Neural cell (in vitro differentiated cells): Measurements from ENCODE around the gene RIPPLY3. TPM values are rescaled to one million over a fixed set of nuclear protein-coding genes. Genes with fewer than 3 reads are reported as not detected.

ENCODE experiments used
- H2AFZ ChIP-seq: fragments of 200-600, 300-800 bp; sonication (generic), shearing (Covaris generic); 2 replicates; pipeline ENCODE4 v1.6.0; 2014; ENCODE audit warnings: low read depth, mild to moderate bottlenecking, antibody characterized with exemption, low read length, moderate library complexity
- H3F3A ChIP-seq: fragments of 200-600 bp; shearing (Covaris generic); 2 replicates; pipeline ENCODE4 v1.6.1; 2016; ENCODE audit warnings: mild to moderate bottlenecking, moderate library complexity, mixed read lengths, antibody characterized with exemption, low read length; ENCODE audit not compliant: insufficient read depth, poor library complexity, severe bottlenecking
- H3K27ac ChIP-seq: fragments of 200-600, 300-800 bp; sonication (generic), shearing (Covaris generic); 2 replicates; pipeline ENCODE4 v1.5.1; 2014; ENCODE audit warnings: mild to moderate bottlenecking, low read length, moderate library complexity
- H3K27me3 ChIP-seq: fragments of 300-800, 200-600 bp; sonication (generic), shearing (Covaris generic); 2 replicates; pipeline ENCODE4 v1.6.0; 2014; ENCODE audit warnings: mild to moderate bottlenecking, low read depth, low read length, moderate library complexity; ENCODE audit not compliant: insufficient read depth
- H3K36me3 ChIP-seq: fragments of 300-800, 200-600 bp; sonication (generic), shearing (Covaris generic); 2 replicates; pipeline ENCODE4 v1.5.1; 2014; ENCODE audit warnings: mild to moderate bottlenecking, antibody characterized with exemption, low read length, moderate library complexity; ENCODE audit not compliant: insufficient read depth
- H3K4me2 ChIP-seq: fragments of 300-800, 200-600 bp; sonication (generic), shearing (Covaris generic); 2 replicates; pipeline ENCODE4 v1.6.0; 2014; ENCODE audit warnings: mild to moderate bottlenecking, low read length
- H3K4me3 ChIP-seq: fragments of 300-800, 200-600 bp; sonication (generic), shearing (Covaris generic); 2 replicates; pipeline ENCODE4 v1.5.1; 2014; ENCODE audit warnings: mild to moderate bottlenecking, low read length, moderate library complexity
- H3K79me2 ChIP-seq: fragments of 200-600 bp; shearing (Covaris generic); replicated peaks from 2 replicates; pipeline ENCODE4 v1.6.0; 2014; ENCODE audit warnings: mild to moderate bottlenecking, low read length, moderate library complexity; ENCODE audit not compliant: insufficient read depth
- H3K9ac ChIP-seq: fragments of 300-800, 200-600 bp; sonication (generic), shearing (Covaris generic); 2 replicates; pipeline ENCODE4 v1.6.1; 2016; ENCODE audit warnings: mild to moderate bottlenecking, low read length, mixed read lengths
- H3K9me2 ChIP-seq: fragments of 200-600 bp; shearing (Covaris generic); 2 replicates; pipeline ENCODE4 v1.6.1; 2016; ENCODE audit warnings: mild to moderate bottlenecking, low read length, mixed read lengths; ENCODE audit not compliant: insufficient read depth
- H3K9me3 ChIP-seq: fragments of 200-600, 300-800 bp; sonication (generic), shearing (Covaris generic); 2 replicates; pipeline ENCODE4 v1.6.1; 2016; ENCODE audit warnings: mild to moderate bottlenecking, mixed run types, low read length, moderate library complexity, mixed read lengths
- H4K20me1 ChIP-seq: fragments of 200-600 bp; shearing (Covaris generic); 2 replicates; pipeline ENCODE4 v1.6.1; 2016; ENCODE audit warnings: mild to moderate bottlenecking, mixed run types; ENCODE audit not compliant: insufficient read depth
- EP300 ChIP-seq: fragments of 450-650 bp; conservative IDR thresholded peaks from 2 replicates; pipeline ENCODE4 v1.6.1; 2014; ENCODE audit warnings: antibody characterized with exemption, mild to moderate bottlenecking, moderate library complexity; ENCODE audit not compliant: poor library complexity, severe bottlenecking
- EZH2 ChIP-seq: fragments of 200-600, 300-800 bp; shearing (Covaris generic), sonication (generic); IDR thresholded peaks from 2 replicates; pipeline ENCODE4 v1.6.1; 2014; ENCODE audit warnings: antibody characterized with exemption, low read length, borderline replicate concordance, mild to moderate bottlenecking; ENCODE audit not compliant: insufficient read depth, poor library complexity, severe bottlenecking
- MXI1 ChIP-seq: fragments of 450-650 bp; conservative IDR thresholded peaks from 2 replicates; pipeline ENCODE4 v1.6.1; 2014; ENCODE audit warnings: antibody characterized with exemption, mild to moderate bottlenecking; ENCODE audit not compliant: poor library complexity, severe bottlenecking
- RAD21 ChIP-seq: fragments of 450-650 bp; conservative IDR thresholded peaks from 2 replicates; pipeline ENCODE4 v1.6.1; 2014; ENCODE audit warnings: antibody characterized with exemption, mild to moderate bottlenecking, moderate library complexity
- REST ChIP-seq: IDR thresholded peaks from 2 replicates; pipeline ENCODE4 v1.6.1; 2012; ENCODE audit warnings: borderline replicate concordance
- SMC3 ChIP-seq: fragments of 450-650 bp; conservative IDR thresholded peaks from 2 replicates; pipeline ENCODE4 v1.6.1; 2014; ENCODE audit warnings: antibody characterized with exemption, mild to moderate bottlenecking, moderate library complexity; ENCODE audit not compliant: poor library complexity
- TAF1 ChIP-seq: IDR thresholded peaks from 2 replicates; pipeline ENCODE4 v1.6.1; 2012; ENCODE audit warnings: low read depth
- polyA plus RNA-seq: library from polyadenylated mRNA; depleted of rRNA; stranded (reverse); fragments of >200 nt; gene quantifications from 2 replicates; pipeline ENCODE4 v1.2.3, GENCODE V29; 2014
- TF ChIP-seq, protein P1 (sequence below): fragments of 450-650 bp; IDR thresholded peaks from 2 replicates; pipeline ENCODE4 v1.5.1; 2014; ENCODE audit warnings: antibody characterized with exemption, mild to moderate bottlenecking, moderate library complexity; ENCODE audit not compliant: poor library complexity, severe bottlenecking

Gene RIPPLY3
- polyA plus RNA-seq, 1 donor from 2014 or later = 0.24 TPM

DNA sequence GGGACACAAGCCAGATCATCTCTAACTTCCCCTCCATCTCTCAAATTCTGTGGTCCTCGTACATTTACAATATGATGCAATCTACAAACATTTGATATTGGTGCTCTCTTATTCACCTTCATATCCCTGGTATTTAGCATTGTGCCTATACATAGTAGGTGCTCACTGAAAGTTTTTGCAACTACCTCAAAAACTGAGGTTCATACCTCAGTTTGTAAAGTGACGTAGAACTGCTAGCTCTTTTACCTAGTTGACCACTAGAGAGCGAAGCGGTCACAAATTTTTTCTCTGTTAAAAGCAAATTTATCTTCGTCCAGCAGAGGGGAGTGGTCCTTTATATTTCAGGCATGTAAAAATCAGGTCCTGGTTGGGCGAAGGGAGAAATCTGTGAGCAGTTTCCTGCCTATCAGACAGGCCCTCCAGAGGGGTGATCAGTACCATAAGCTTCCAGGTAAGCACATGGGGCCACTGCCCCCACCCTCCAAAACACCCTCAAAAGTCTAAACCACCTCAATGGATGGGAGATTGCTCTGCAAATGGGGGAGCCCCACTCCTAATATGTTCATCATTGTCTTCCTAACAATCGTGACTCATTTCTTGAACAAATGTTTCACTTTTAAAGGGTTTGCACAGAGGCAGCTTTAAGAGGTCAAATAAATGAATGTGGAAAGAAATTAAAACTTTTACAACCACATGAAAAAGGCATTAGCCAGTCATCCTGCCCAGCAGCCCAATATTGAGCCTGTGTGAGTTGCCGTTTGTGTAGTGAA lies 29.4 kb upstream of the RIPPLY3 start:
- TF ChIP-seq SMC3 (peak; percentile 78), EP300 (no peak), RAD21 (peak; percentile 86)
- TF ChIP-seq, protein P1, sequence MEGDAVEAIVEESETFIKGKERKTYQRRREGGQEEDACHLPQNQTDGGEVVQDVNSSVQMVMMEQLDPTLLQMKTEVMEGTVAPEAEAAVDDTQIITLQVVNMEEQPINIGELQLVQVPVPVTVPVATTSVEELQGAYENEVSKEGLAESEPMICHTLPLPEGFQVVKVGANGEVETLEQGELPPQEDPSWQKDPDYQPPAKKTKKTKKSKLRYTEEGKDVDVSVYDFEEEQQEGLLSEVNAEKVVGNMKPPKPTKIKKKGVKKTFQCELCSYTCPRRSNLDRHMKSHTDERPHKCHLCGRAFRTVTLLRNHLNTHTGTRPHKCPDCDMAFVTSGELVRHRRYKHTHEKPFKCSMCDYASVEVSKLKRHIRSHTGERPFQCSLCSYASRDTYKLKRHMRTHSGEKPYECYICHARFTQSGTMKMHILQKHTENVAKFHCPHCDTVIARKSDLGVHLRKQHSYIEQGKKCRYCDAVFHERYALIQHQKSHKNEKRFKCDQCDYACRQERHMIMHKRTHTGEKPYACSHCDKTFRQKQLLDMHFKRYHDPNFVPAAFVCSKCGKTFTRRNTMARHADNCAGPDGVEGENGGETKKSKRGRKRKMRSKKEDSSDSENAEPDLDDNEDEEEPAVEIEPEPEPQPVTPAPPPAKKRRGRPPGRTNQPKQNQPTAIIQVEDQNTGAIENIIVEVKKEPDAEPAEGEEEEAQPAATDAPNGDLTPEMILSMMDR = peak; percentile 89
- Histone ChIP-seq H3K27me3 (peaks cover 15% of the 10 kb centered on the region), H4K20me1 (no peaks in the 10 kb centered on the region), H2AFZ (no peak overlapping the region), H3K4me3 (no peak overlapping the region), H3K9me3 (no peaks in the 10 kb centered on the region), H3K9me2 (no peaks in the 10 kb centered on the region), H3K4me2 (no peak overlapping the region), H3K79me2 (no peaks in the 10 kb centered on the region), H3K36me3 (no peaks in the 10 kb centered on the region), H3F3A (no peaks in the 10 kb centered on the region), H3K27ac (no peak overlapping the region), H3K9ac (no peak overlapping the region)

GRCh38 chr21:36980280-36981048 lies 26.0 kb upstream of the RIPPLY3 start:
- H3K4me2 ChIP-seq = no peak overlapping the region
- no peaks in the 10 kb centered on the region for H3K36me3 ChIP-seq
- H4K20me1 ChIP-seq = no peaks in the 10 kb centered on the region
- no peaks in the 10 kb centered on the region for H3K9me2 ChIP-seq
- no peak overlapping the region for H3K27ac ChIP-seq
- H3K4me3 ChIP-seq = no peak overlapping the region
- TF ChIP-seq RAD21 (no peak), MXI1 (no peak), EZH2 (no peak), REST (no peak), EP300 (no peak), TAF1 (no peak)
- TF ChIP-seq, protein P1 = no peak
- H2AFZ ChIP-seq = no peak overlapping the region
- peaks cover 15% of the 10 kb centered on the region for H3K27me3 ChIP-seq
- no peak overlapping the region for H3K9ac ChIP-seq
- no peaks in the 10 kb centered on the region for H3F3A ChIP-seq
- no peaks in the 10 kb centered on the region for H3K9me3 ChIP-seq
- no peaks in the 10 kb centered on the region for H3K79me2 ChIP-seq
